Measurements from ENCODE around the gene PLLP.

GRCh38 chr16:57271063-57271345 is 13.5 kb downstream of the PLLP start:
- TF ChIP-seq CTCF (IDR thresholded peaks at IDR 0.05) (no peak), POLR2A (IDR thresholded peaks at IDR 0.05) (no peak)

All from lower leg skin (tissue), 3 donors.